ENCODE results near the gene HIVEP1.

DNA sequence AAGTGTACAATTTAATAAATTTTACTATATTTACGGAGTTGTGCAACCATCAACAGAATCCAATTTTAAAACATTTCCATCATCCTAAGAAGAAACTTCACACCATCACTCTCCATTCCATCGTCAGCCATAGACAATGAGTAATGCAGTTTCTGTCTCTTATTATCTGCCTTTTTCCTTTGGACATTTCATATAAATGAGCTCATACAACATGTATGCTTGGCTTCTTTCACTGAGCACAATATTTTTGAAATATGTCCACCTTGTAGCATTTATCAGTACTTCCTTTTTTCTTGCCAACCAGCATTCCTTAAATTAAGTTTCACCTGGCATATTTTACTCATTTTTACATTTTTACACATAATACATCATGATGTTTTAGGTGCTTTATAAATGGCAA is 22.7 kb upstream of the HIVEP1 start:
- TF ChIP-seq, protein P1, sequence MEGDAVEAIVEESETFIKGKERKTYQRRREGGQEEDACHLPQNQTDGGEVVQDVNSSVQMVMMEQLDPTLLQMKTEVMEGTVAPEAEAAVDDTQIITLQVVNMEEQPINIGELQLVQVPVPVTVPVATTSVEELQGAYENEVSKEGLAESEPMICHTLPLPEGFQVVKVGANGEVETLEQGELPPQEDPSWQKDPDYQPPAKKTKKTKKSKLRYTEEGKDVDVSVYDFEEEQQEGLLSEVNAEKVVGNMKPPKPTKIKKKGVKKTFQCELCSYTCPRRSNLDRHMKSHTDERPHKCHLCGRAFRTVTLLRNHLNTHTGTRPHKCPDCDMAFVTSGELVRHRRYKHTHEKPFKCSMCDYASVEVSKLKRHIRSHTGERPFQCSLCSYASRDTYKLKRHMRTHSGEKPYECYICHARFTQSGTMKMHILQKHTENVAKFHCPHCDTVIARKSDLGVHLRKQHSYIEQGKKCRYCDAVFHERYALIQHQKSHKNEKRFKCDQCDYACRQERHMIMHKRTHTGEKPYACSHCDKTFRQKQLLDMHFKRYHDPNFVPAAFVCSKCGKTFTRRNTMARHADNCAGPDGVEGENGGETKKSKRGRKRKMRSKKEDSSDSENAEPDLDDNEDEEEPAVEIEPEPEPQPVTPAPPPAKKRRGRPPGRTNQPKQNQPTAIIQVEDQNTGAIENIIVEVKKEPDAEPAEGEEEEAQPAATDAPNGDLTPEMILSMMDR (IDR thresholded peaks at IDR 0.05; ENCODE audit: low read depth, low read length, missing input control) = no peak
- TF ChIP-seq, protein P2, sequence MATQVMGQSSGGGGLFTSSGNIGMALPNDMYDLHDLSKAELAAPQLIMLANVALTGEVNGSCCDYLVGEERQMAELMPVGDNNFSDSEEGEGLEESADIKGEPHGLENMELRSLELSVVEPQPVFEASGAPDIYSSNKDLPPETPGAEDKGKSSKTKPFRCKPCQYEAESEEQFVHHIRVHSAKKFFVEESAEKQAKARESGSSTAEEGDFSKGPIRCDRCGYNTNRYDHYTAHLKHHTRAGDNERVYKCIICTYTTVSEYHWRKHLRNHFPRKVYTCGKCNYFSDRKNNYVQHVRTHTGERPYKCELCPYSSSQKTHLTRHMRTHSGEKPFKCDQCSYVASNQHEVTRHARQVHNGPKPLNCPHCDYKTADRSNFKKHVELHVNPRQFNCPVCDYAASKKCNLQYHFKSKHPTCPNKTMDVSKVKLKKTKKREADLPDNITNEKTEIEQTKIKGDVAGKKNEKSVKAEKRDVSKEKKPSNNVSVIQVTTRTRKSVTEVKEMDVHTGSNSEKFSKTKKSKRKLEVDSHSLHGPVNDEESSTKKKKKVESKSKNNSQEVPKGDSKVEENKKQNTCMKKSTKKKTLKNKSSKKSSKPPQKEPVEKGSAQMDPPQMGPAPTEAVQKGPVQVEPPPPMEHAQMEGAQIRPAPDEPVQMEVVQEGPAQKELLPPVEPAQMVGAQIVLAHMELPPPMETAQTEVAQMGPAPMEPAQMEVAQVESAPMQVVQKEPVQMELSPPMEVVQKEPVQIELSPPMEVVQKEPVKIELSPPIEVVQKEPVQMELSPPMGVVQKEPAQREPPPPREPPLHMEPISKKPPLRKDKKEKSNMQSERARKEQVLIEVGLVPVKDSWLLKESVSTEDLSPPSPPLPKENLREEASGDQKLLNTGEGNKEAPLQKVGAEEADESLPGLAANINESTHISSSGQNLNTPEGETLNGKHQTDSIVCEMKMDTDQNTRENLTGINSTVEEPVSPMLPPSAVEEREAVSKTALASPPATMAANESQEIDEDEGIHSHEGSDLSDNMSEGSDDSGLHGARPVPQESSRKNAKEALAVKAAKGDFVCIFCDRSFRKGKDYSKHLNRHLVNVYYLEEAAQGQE (IDR thresholded peaks at IDR 0.05) = no peak
- TF ChIP-seq, protein P3, sequence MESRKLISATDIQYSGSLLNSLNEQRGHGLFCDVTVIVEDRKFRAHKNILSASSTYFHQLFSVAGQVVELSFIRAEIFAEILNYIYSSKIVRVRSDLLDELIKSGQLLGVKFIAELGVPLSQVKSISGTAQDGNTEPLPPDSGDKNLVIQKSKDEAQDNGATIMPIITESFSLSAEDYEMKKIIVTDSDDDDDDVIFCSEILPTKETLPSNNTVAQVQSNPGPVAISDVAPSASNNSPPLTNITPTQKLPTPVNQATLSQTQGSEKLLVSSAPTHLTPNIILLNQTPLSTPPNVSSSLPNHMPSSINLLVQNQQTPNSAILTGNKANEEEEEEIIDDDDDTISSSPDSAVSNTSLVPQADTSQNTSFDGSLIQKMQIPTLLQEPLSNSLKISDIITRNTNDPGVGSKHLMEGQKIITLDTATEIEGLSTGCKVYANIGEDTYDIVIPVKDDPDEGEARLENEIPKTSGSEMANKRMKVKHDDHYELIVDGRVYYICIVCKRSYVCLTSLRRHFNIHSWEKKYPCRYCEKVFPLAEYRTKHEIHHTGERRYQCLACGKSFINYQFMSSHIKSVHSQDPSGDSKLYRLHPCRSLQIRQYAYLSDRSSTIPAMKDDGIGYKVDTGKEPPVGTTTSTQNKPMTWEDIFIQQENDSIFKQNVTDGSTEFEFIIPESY (IDR thresholded peaks at IDR 0.05) = no peak
- TF ChIP-seq EGR1 (IDR thresholded peaks at IDR 0.05; ENCODE audit: low read depth in 2 of 2) = no peak
- TF ChIP-seq TAF1 (conservative IDR thresholded peaks at IDR 0.05) = no peak
- TF ChIP-seq, protein P4, sequence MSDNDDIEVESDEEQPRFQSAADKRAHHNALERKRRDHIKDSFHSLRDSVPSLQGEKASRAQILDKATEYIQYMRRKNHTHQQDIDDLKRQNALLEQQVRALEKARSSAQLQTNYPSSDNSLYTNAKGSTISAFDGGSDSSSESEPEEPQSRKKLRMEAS (IDR thresholded peaks at IDR 0.05) = no peak
